Stimulated activated naive CD8-positive, alpha-beta T cell treated with anti-CD3 and anti-CD28 coated beads, Interleukin-15, amount 100 ng/mL, for 72 hours (primary cell): ENCODE measurements around the gene ANAPC2.
A peak's percentile ranks its signal among the peaks of the same experiment; 100 is the strongest.

Experiments
- ATAC-seq: fragments of 150-1000 bp; cut with Tn5 transposase; 2 replicates; pipeline ENCODE4 v1.10.0; 2021; ENCODE audit warnings: mild to moderate bottlenecking, moderate library complexity
- DNase-seq, 2 donors: peaks; one replicate each; pipeline ENCODE4 v3.0.0; 2021 to 2022
- H3K27ac Mint-ChIP-seq, 2 donors: one replicate each; pipeline ENCODE4 v1.8.0; 2022; ENCODE audit warnings: mild to moderate bottlenecking in 2 of 2, mixed read lengths in 2 of 2, moderate library complexity in 2 of 2
- H3K27me3 Mint-ChIP-seq: one replicate; pipeline ENCODE4 v1.8.0; 2022; ENCODE audit warnings: mixed read lengths
- H3K4me1 Mint-ChIP-seq: one replicate; pipeline ENCODE4 v1.8.0; 2022; ENCODE audit warnings: mild to moderate bottlenecking, mixed read lengths
- H3K4me3 Mint-ChIP-seq, 2 donors: one replicate each; pipeline ENCODE4 v1.8.0; 2022; ENCODE audit warnings: mild to moderate bottlenecking in 2 of 2, mixed read lengths in 2 of 2, moderate library complexity in 1 of 2
- H3K9me3 Mint-ChIP-seq, 2 donors: one replicate each; pipeline ENCODE4 v1.8.0; 2022; ENCODE audit warnings: mixed read lengths in 2 of 2

Gene ANAPC2

GRCh38 chr9:137188490-137189296, at the start of gene ANAPC2, which contains the start of gene SSNA1:
Gene ANAPC2 (minus strand): TSS chr9:137188560. CDS start chr9:137188532, 28 bp downstream.
Gene SSNA1 (plus strand): TSS chr9:137188676. CDS start chr9:137188727, 51 bp downstream.
- Mint-ChIP-seq H3K27me3 (no peaks in the 10 kb centered on the region), H3K27ac (peak within 1 kb of the TSS; percentile 90 to 96), H3K9me3 (no peaks in the 10 kb centered on the region), H3K4me1 (peaks cover 62% of the 10 kb centered on the region), H3K4me3 (peak within 1 kb of the TSS; percentile 91 to 98)
- ATAC-seq (peak; percentile 86), DNase-seq (peak; percentile 95 to 97)

- Mint-ChIP-seq H3K4me1 (peaks cover 53% of the 10 kb centered on the region), H3K27me3 (peaks cover 22% of the 10 kb centered on the region), H3K4me3 (peak overlapping the region; percentile 46 to 59), H3K9me3 (no peaks in the 10 kb centered on the region), H3K27ac (no peak overlapping the region)
- ATAC-seq, result no peak
- no peak for DNase-seq
Measured at GRCh38 chr9:137236936-137237421, 48.6 kb upstream of the ANAPC2 start.

GRCh38 chr9:137236238-137236935, 48.0 kb upstream of the ANAPC2 start:
- Mint-ChIP-seq H3K4me1 (peaks cover 52% of the 10 kb centered on the region), H3K27ac (no peak overlapping the region), H3K9me3 (no peaks in the 10 kb centered on the region), H3K4me3 (peak overlapping the region; percentile 46 to 59), H3K27me3 (peaks cover 28% of the 10 kb centered on the region)
- ATAC-seq, result peak; percentile 43
- DNase-seq, result peak; percentile 90 to 91

- no peak for ATAC-seq
Measured at GRCh38 chr9:137235424-137236237, 47.3 kb upstream of the ANAPC2 start.

GRCh38 chr9:137234758-137235423, 46.5 kb upstream of the ANAPC2 start:
- H3K27ac Mint-ChIP-seq, result peak overlapping the region in 1 of 2 donors; percentile 28
- peaks cover 46% of the 10 kb centered on the region for H3K4me1 Mint-ChIP-seq
- peaks cover 34% of the 10 kb centered on the region for H3K27me3 Mint-ChIP-seq
- ATAC-seq (no peak), DNase-seq (no peak)
- no peaks in the 10 kb centered on the region for H3K9me3 Mint-ChIP-seq
- no peak overlapping the region for H3K4me3 Mint-ChIP-seq

More at GRCh38 chr9:137235424-137236237, 47.3 kb upstream of the ANAPC2 start:
- no peak for DNase-seq
- Mint-ChIP-seq H3K4me1 (peaks cover 46% of the 10 kb centered on the region), H3K4me3 (no peak overlapping the region), H3K27ac (no peak overlapping the region), H3K27me3 (peaks cover 34% of the 10 kb centered on the region), H3K9me3 (no peaks in the 10 kb centered on the region)

GRCh38 chr9:137234055-137234697, 45.8 kb upstream of the ANAPC2 start:
- H3K9me3 Mint-ChIP-seq, result no peaks in the 10 kb centered on the region
- H3K27ac Mint-ChIP-seq, result no peak overlapping the region
- DNase-seq (no peak), ATAC-seq (no peak)
- peaks cover 40% of the 10 kb centered on the region for H3K4me1 Mint-ChIP-seq
- H3K27me3 Mint-ChIP-seq, result peaks cover 41% of the 10 kb centered on the region
- H3K4me3 Mint-ChIP-seq, result no peak overlapping the region

GRCh38 chr9:137233143-137233980, 45.0 kb upstream of the ANAPC2 start:
- no peak overlapping the region for H3K4me3 Mint-ChIP-seq
- H3K27ac Mint-ChIP-seq, result no peak overlapping the region
- H3K9me3 Mint-ChIP-seq, result no peaks in the 10 kb centered on the region
- peaks cover 32% of the 10 kb centered on the region for H3K4me1 Mint-ChIP-seq
- peaks cover 46% of the 10 kb centered on the region for H3K27me3 Mint-ChIP-seq
- ATAC-seq (no peak), DNase-seq (no peak)

GRCh38 chr9:137232510-137232909, 44.1 kb upstream of the ANAPC2 start:
- H3K9me3 Mint-ChIP-seq, result no peaks in the 10 kb centered on the region
- DNase-seq (no peak), ATAC-seq (no peak)
- H3K27me3 Mint-ChIP-seq, result peaks cover 51% of the 10 kb centered on the region
- no peak overlapping the region for H3K27ac Mint-ChIP-seq
- no peak overlapping the region for H3K4me3 Mint-ChIP-seq
- peaks cover 27% of the 10 kb centered on the region for H3K4me1 Mint-ChIP-seq

GRCh38 chr9:137232101-137232500, 43.7 kb upstream of the ANAPC2 start:
- Mint-ChIP-seq H3K4me1 (peaks cover 27% of the 10 kb centered on the region), H3K27me3 (peaks cover 55% of the 10 kb centered on the region), H3K9me3 (no peaks in the 10 kb centered on the region), H3K27ac (no peak overlapping the region), H3K4me3 (no peak overlapping the region)
- ATAC-seq (no peak), DNase-seq (no peak)

GRCh38 chr9:137231372-137232039, 43.1 kb upstream of the ANAPC2 start:
- ATAC-seq (no peak), DNase-seq (no peak)
- Mint-ChIP-seq H3K9me3 (no peaks in the 10 kb centered on the region), H3K27me3 (peaks cover 55% of the 10 kb centered on the region), H3K4me3 (no peak overlapping the region), H3K27ac (peak overlapping the region in 1 of 2 donors; percentile 59), H3K4me1 (peaks cover 21% of the 10 kb centered on the region)

- H3K27me3 Mint-ChIP-seq, result peaks cover 55% of the 10 kb centered on the region
Measured at GRCh38 chr9:137230705-137231371, 42.5 kb upstream of the ANAPC2 start, which contains the start of gene SLC34A3. Gene SLC34A3 (plus strand): TSS chr9:137230901. CDS start chr9:137231703, 802 bp downstream.

GRCh38 chr9:137229903-137230704, 41.7 kb upstream of the ANAPC2 start:
- no peak for DNase-seq
- Mint-ChIP-seq H3K4me3 (no peak overlapping the region), H3K27ac (no peak overlapping the region), H3K27me3 (peaks cover 49% of the 10 kb centered on the region), H3K9me3 (no peaks in the 10 kb centered on the region), H3K4me1 (peaks cover 17% of the 10 kb centered on the region)
- no peak for ATAC-seq

More at GRCh38 chr9:137230705-137231371, 42.5 kb upstream of the ANAPC2 start, which contains the start of gene SLC34A3:
- no peak for DNase-seq
- ATAC-seq, result no peak
- Mint-ChIP-seq H3K9me3 (no peaks in the 10 kb centered on the region), H3K4me3 (no peak within 1 kb of the TSS), H3K27ac (no peak within 1 kb of the TSS), H3K4me1 (peaks cover 16% of the 10 kb centered on the region)
